B cell (primary cell): Measurements from ENCODE around the gene SSRP1.

Experiments
- EZH2 ChIP-seq: IDR thresholded peaks from 2 replicates; pipeline ENCODE4 v1.6.1; 2012; ENCODE audit warnings: borderline replicate concordance, low read depth, mild to moderate bottlenecking, moderate library complexity, low read length; ENCODE audit not compliant: insufficient read depth, poor library complexity, severe bottlenecking
- TF ChIP-seq, protein P1 (sequence below): fragments of 200-600 bp; IDR thresholded peaks from one replicate; pipeline ENCODE4 v1.8.0; 2022; ENCODE audit warnings: antibody characterized with exemption, mild to moderate bottlenecking

DNA sequence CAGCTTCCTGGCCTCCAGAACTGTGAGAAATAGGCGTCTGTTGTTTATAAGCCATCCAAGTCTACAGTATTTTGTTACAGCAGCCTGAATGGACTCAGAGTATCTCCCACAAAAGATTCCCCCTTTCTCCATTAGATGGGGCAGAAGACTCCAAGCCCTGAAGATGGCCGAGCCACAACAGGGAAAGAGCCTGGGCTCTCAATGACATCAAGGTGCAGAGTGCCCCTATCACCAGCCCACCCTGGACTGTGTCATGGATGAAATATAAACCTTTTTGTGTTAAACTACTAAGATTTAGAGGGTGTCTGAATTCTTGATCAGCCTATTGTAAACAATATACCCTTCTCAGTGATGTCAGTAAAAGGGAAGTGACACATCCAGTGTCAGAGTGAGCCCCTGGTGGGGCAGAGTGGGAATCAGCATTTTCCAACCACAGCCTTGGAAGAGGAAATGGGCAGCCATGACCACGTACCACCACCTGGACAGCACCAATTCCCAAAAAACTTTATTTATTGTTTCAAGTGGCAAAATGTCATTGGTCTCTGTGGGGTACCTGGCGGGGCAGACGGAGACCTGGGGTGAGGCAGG lies 36.4 kb downstream of the SSRP1 start:
- TF ChIP-seq, protein P1, sequence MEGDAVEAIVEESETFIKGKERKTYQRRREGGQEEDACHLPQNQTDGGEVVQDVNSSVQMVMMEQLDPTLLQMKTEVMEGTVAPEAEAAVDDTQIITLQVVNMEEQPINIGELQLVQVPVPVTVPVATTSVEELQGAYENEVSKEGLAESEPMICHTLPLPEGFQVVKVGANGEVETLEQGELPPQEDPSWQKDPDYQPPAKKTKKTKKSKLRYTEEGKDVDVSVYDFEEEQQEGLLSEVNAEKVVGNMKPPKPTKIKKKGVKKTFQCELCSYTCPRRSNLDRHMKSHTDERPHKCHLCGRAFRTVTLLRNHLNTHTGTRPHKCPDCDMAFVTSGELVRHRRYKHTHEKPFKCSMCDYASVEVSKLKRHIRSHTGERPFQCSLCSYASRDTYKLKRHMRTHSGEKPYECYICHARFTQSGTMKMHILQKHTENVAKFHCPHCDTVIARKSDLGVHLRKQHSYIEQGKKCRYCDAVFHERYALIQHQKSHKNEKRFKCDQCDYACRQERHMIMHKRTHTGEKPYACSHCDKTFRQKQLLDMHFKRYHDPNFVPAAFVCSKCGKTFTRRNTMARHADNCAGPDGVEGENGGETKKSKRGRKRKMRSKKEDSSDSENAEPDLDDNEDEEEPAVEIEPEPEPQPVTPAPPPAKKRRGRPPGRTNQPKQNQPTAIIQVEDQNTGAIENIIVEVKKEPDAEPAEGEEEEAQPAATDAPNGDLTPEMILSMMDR = no peak
- no peak for TF ChIP-seq EZH2
